ENCODE data around the gene LRMDA.

Gene LRMDA

DNA sequence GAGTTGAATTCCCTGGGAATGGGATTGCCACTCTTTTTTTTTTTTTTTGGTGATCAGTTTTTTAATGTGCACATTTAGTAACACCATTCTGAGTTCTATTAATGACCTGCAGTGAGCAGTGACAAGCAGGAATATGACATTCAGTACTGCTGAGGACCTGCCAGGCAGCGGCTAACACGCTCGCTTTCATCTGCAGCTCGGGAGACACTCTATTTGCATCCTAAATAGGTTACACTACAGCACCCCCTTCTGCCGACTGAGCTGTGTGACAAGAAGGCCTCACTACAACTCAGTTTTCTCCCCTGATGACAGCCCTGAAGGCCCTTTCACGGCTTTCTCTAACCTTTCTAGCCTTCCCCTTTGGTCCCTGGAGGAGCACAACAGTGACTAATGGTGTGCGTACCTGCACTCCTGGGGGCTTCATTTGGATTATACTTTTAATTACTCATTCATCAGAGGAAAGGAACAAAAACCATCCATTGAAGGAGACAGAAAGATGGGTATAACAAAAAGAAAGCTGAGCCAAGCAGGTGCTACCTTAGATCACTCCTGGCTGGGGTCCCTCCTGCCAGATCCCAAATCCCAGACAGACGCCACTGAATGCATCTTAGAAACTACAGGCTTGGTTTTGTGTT lies 872.4 kb downstream of the LRMDA start (continued):
- TF ChIP-seq MYNN (tag by site-specific recombination; IDR thresholded peaks at IDR 0.05; ENCODE audit: borderline replicate concordance): no peak
- TF ChIP-seq ZNF140 (tag by site-specific recombination; IDR thresholded peaks at IDR 0.05): no peak
- TF ChIP-seq KLF10 (tag by site-specific recombination; IDR thresholded peaks at IDR 0.05): no peak

- ChIA-PET CTCF (interaction anchor here (0.7 kb wide), 1 partner anchor 1578 kb away, joined by 3 read pairs; no protein-coding TSS in a partner anchor), POLR2A (no interaction called here)
- Histone ChIP-seq H3K9me3 (ENCODE audit: control insufficient read depth, insufficient read depth, low read depth, low read length) (no peaks in the 10 kb centered on the region), H3K27ac (ENCODE audit: extremely low read depth, low read depth, low read length) (no peak overlapping the region), H3K36me3 (ENCODE audit: control insufficient read depth in 2 of 2, insufficient read depth in 1 of 2, low read length in 2 of 2) (no peaks in the 10 kb centered on the region), H3K4me1 (ENCODE audit: control insufficient read depth, insufficient read depth, low read length) (peaks cover 7% of the 10 kb centered on the region), H3K4me3 (ENCODE audit: low read depth, low read length) (no peak overlapping the region)
- TF ChIP-seq ZNF174 (tag by site-specific recombination; IDR thresholded peaks at IDR 0.05): no peak
- TF ChIP-seq ZNF169 (tag by site-specific recombination; IDR thresholded peaks at IDR 0.05): no peak
- TF ChIP-seq, protein P1, sequence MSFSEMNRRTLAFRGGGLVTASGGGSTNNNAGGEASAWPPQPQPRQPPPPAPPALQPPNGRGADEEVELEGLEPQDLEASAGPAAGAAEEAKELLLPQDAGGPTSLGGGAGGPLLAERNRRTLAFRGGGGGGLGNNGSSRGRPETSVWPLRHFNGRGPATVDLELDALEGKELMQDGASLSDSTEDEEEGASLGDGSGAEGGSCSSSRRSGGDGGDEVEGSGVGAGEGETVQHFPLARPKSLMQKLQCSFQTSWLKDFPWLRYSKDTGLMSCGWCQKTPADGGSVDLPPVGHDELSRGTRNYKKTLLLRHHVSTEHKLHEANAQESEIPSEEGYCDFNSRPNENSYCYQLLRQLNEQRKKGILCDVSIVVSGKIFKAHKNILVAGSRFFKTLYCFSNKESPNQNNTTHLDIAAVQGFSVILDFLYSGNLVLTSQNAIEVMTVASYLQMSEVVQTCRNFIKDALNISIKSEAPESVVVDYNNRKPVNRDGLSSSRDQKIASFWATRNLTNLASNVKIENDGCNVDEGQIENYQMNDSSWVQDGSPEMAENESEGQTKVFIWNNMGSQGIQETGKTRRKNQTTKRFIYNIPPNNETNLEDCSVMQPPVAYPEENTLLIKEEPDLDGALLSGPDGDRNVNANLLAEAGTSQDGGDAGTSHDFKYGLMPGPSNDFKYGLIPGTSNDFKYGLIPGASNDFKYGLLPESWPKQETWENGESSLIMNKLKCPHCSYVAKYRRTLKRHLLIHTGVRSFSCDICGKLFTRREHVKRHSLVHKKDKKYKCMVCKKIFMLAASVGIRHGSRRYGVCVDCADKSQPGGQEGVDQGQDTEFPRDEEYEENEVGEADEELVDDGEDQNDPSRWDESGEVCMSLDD (tag by site-specific recombination; IDR thresholded peaks at IDR 0.05): no peak
- TF ChIP-seq, protein P2, sequence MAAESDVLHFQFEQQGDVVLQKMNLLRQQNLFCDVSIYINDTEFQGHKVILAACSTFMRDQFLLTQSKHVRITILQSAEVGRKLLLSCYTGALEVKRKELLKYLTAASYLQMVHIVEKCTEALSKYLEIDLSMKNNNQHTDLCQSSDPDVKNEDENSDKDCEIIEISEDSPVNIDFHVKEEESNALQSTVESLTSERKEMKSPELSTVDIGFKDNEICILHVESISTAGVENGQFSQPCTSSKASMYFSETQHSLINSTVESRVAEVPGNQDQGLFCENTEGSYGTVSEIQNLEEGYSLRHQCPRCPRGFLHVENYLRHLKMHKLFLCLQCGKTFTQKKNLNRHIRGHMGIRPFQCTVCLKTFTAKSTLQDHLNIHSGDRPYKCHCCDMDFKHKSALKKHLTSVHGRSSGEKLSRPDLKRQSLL (tag by site-specific recombination; IDR thresholded peaks at IDR 0.05): no peak
Observed at GRCh38 chr10:76305930-76306615, 874.6 kb downstream of the LRMDA start.

DNA sequence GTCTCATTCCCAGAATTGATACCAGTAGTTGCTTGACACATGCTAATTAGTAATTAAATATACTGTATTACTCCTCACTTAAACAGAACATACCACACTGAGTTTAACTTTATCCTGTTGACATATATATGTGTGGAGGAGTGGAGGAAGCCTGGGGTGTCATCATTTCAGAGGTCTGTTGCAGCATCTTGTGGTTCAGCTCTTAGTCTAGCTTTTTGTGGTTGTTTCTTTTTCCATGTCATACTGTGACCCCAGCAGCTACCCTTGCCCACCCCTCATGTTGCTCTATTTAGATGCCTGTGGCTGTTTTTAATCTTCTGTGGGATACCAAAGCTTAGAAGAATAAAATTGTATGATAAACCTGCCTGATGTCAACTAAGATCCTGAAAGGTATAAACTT lies 875.4 kb downstream of the LRMDA start:
- Histone ChIP-seq H3K36me3 (ENCODE audit: control insufficient read depth in 2 of 2, insufficient read depth in 1 of 2, low read length in 2 of 2) (no peaks in the 10 kb centered on the region), H3K9me3 (ENCODE audit: control insufficient read depth, insufficient read depth, low read depth, low read length) (no peaks in the 10 kb centered on the region), H3K27ac (ENCODE audit: extremely low read depth, low read depth, low read length) (no peak overlapping the region), H3K4me3 (ENCODE audit: low read depth, low read length) (no peak overlapping the region), H3K4me1 (ENCODE audit: control insufficient read depth, insufficient read depth, low read length) (peaks cover 7% of the 10 kb centered on the region)
- ChIA-PET POLR2A (no interaction called here), CTCF (interaction anchor here (0.7 kb wide), 1 partner anchor 78 kb away, joined by 3 read pairs; no protein-coding TSS in a partner anchor)
- no peak for TF ChIP-seq KLF7 (tag by site-specific recombination; IDR thresholded peaks at IDR 0.05; ENCODE audit: borderline replicate concordance)
- TF ChIP-seq ZNF280D (tag by site-specific recombination; IDR thresholded peaks at IDR 0.05): no peak
- TF ChIP-seq BCL11B (tag by site-specific recombination; IDR thresholded peaks at IDR 0.05; ENCODE audit: low read depth): no peak
- TF ChIP-seq ZNF639 (tag by site-specific recombination; IDR thresholded peaks at IDR 0.05): no peak
- TF ChIP-seq REPIN1 (tag by site-specific recombination; IDR thresholded peaks at IDR 0.05; ENCODE audit: low read depth): no peak
- no peak for TF ChIP-seq PRDM4 (tag by site-specific recombination; IDR thresholded peaks at IDR 0.05)
- no peak for TF ChIP-seq ZNF335 (tag by site-specific recombination; conservative IDR thresholded peaks at IDR 0.05)
- no peak for TF ChIP-seq ZNF354C (tag by site-specific recombination; IDR thresholded peaks at IDR 0.05; ENCODE audit: borderline replicate concordance, low read depth)
- TF ChIP-seq ZFP37 (tag by site-specific recombination; IDR thresholded peaks at IDR 0.05): no peak
- TF ChIP-seq ZNF629 (tag by site-specific recombination; IDR thresholded peaks at IDR 0.05): no peak
- TF ChIP-seq, protein P1 (tag by site-specific recombination; IDR thresholded peaks at IDR 0.05): no peak
